GM21423 (cell line): Measurements from ENCODE around the gene MDGA2.
"Not testable (repeated sequence)": the region's sequence is repeated elsewhere in the genome, so short reads cannot be mapped to it uniquely, and the experiment has no call there.

Source experiments
- ATAC-seq: cut with Tn5 transposase; IDR thresholded peaks from one replicate; pipeline ENCODE4 v1.9.1; 2021; ENCODE audit warnings: mild to moderate bottlenecking, moderate library complexity; ENCODE audit not compliant: unreplicated experiment

MDGA2 gene

DNA sequence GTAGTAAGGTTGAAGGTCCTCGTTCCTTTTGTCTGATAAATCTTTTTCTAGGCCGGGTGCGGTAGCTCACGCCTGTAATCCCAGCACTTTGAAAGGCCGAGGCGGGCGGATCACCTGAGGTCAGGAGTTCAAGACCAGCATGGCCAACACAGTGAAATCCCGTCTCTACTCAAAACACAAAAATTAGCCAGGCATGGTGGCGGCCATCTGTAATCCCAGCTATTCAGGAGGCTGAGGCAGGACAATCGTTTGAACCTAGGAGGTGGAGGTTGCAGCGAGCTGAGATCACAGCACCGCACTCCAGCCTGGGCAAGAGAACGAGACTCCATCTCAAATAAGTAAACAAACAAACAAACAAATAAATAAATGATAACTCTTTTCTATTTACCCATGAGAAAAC, 51.3 kb downstream of the MDGA2 start:
- ATAC-seq: not testable (repeated sequence)

DNA sequence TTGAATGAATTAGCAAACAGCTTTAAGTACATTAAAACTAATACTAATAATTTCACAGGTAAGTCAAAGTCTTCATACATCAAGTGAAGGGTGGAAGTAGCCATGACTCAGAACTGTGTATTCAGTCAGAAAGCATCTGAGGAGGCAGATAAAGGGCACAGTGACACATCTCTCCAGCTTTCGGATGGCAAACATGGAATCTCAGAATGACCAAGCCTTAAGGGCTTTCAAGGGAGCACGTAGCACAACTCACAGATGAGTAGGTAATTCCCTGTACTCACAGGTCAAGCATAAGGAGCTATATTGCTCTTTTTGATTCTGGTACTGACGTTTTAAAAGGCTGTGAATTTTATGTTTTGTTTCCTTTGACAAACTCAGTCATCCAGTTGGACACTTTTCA, 56.0 kb downstream of the MDGA2 start:
- ATAC-seq: no peak

- ATAC-seq: no peak
Observed at GRCh38 chr14:47606566-47606965, 68.8 kb downstream of the MDGA2 start.

- no peak for ATAC-seq
Observed at GRCh38 chr14:47596860-47597259, 78.5 kb downstream of the MDGA2 start.

DNA sequence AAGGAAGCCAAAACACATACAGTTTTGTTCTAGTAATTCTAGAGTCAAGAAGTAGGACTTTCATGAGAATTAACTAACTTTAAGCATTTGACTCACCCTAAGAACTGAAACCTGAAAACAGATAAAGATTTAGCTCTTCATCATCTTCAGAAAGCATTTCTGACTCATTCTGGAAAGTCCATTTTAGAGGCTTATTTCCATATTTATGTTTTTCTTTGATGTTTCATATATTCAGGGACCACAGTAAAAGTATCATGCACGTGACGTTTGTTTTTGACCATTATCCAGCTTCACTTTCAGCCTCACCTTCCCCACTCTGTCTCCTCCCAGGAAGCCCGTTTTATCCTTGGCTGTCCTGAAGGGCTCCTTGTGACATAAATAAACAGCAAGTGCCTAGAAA, 79.2 kb downstream of the MDGA2 start:
- ATAC-seq: peak; percentile 84

DNA sequence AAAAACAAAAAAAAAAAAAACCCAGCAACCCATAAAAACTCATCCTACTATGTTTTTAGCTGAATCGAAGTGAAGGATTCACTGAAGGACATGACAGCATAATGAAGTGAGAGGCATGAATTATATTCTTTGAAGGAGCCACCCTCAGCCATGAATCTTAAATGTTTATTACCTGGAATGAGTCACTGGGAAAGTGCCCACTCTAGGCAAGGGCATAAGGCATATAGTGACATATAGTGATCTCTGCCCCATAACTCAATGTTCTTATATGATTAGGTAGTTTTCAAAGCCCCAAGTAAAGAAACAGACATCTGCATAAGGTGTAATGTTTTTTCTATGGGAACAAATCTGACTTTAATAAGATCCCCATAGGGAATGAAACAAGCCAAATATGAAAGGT, 79.9 kb downstream of the MDGA2 start:
- no peak for ATAC-seq

DNA sequence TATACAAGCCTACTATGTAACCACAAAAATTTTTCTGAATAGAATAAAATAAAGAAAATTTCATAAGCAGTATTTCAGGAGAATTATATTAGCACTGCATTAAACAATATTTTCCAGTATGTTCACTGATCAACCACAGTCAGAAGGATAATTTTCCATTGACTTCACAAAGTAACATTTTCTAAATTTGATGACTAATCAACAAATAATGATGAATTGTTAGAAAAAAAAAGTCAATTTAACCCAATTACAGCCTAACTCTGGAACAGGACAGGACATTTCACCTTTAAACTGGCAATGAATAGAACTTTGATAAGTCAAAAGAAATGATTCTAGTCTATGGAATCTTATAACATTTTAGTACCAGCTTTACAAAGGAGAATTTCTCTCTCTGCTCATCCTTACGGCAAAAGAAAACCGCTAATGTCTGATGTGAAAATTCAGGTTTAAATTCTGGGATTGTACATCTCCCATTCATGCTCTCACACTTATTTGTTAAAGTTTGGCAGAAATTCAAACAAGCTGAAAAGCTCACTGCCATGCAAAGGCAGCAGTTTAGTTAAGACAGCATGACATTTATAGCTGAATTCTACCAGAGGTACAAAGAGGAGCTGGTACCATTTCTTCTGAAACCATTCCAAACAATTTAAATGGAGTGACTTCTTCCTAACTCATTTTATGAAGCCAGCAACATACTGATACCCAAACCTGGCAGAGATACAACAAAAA, 84.5 kb downstream of the MDGA2 start:
- no peak for ATAC-seq

GRCh38 chr14:47585447-47585846, 90.0 kb downstream of the MDGA2 start:
- ATAC-seq: no peak

- ATAC-seq: no peak
Observed at GRCh38 chr14:47567273-47567672, 108.1 kb downstream of the MDGA2 start.

GRCh38 chr14:47557894-47558293, 117.5 kb downstream of the MDGA2 start:
- ATAC-seq: no peak

- ATAC-seq: no peak
Observed at GRCh38 chr14:47555333-47555732, 120.1 kb downstream of the MDGA2 start.

DNA sequence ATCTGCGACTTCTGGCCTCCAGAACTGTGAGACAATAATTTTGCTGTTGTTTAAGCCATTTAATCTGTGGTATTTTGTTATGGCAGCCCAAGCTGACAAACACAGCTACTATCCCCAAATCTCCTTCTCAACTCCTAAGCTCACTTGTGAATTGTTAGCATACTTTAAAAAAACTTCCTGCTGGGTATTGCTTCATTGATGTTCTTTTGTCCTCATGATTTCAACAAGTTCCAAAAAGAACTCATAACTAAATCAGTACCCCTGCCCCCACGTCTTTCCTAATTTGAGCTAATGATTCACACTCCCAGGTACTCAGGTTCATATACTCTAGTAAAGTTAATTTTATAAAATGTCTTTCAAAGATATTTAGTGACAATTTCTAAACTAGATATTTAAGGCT, 125.5 kb downstream of the MDGA2 start:
- ATAC-seq: no peak

DNA sequence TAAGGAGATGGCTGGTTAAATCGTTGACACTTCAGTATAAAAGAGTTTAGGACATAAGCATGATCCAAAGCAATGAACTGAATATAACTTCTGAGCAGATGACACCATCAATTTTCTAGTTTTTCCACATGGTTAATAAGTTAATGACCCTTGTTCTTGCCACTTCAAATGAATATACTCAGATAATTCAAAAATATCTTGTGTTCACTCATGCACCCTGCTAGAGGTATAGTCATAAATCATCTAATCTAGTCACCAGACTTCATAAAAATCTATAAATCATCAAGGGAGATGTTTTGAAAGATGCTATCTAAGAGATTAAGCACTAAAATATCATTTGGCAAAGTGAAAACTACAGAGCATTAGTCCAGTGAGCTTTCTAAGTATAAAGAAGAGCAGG, 131.9 kb downstream of the MDGA2 start:
- ATAC-seq: no peak

DNA sequence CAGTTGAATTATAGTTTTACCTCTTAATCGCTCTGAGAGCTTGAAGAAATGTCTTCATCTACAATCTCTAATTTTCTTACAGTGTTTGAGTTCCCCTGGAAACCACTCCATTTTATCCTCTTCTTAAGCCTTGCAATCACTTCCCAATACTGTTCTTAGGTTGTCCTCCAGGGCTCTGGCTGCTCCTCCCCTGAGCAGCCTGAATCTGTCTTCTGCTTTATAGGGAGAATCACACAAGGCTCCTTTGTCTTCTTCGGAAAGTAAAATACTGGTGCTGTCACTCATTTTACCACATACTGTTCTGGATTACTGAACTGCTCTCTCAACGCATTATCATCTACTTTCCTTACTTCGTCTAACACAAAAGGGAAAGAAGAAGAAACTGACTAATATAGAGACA, 133.7 kb downstream of the MDGA2 start:
- ATAC-seq: no peak

- ATAC-seq: no peak
Observed at GRCh38 chr14:47539031-47539461, 136.4 kb downstream of the MDGA2 start.

- no peak for ATAC-seq
Observed at GRCh38 chr14:47536341-47536740, 139.1 kb downstream of the MDGA2 start.

DNA sequence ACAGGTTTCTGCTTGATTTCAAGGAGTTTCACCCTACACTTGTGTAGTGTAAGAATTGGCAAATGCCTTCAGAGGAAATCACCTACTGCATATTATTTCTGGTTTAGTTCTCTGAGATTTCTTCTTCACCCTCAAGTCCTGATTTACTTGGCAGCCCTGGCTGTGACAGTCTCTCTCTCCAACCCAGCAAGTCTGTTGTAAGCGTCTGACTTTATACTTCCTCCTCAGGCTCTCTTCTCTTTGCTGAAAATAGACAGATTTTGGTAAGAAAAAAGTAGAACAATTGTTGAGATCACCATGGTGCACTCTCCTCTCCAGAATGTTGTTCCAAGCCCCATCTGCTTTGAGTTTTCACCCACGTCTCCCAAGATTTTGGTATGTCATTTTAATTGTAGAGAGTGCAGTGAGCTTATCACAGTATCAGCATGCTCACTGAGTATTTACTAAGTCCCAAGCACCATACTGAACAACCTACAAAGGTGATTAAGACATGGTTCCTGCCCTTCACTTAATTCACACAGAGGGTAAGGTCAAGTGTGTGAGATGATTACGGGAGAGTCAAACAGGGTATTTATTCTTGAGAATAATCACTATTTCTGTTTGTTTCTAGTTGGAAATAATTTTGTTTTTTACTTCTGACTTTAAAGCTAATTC, 148.7 kb downstream of the MDGA2 start:
- no peak for ATAC-seq

DNA sequence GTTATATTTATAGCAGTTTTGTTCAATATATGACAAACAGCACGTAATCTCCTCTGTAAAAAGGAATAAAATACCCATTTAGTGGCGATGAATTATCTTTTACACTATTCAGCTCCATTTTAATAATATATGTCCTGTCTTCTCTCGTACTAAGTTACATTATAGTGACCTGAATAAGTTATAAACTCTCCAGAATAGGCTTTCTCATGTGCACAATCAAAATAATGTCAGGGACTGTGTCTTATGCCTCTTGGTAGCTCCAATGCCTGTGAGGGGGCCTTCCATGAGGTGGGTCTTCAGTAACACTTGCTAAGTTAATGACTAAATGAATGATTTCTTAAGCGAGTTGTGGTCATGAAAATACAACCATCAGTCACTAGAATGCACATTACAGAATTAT, 150.9 kb downstream of the MDGA2 start:
- no peak for ATAC-seq

DNA sequence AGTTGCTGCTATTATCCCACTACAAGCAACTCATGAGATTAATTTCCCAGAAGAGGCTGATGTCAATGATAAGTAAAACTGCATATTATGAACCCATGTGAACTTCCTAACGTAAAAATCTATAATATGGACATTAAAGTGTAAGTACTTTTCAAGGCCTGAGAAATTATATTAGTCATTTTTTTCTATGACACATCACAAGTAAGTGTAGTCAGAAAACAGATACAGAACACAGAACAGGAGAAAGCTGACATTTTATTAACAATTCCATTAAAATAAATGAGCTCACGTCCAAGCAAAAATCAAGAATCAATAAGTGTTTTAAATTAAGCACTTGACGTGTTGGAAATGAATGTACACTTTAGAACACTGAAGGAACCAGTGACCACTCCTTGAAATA, 155.0 kb downstream of the MDGA2 start:
- ATAC-seq: no peak

DNA sequence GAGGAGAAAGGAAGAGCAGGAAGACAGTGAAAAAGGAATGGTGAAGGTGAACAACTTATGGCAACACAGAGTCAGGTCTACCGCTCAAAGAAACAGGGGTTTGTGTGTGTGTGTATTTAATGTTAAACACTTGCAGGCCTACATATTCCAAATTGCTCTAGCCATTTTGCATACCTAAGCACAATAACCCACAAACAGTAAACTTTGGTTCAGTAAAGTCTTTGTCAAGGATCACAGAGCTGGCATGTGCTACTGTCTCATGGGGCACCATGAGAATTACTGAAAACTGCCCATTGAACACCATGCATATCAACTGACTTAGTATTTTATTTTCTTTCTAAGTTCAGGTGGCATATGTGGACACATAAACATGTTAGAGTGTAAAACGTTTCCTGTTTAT, 163.6 kb downstream of the MDGA2 start:
- ATAC-seq: no peak

DNA sequence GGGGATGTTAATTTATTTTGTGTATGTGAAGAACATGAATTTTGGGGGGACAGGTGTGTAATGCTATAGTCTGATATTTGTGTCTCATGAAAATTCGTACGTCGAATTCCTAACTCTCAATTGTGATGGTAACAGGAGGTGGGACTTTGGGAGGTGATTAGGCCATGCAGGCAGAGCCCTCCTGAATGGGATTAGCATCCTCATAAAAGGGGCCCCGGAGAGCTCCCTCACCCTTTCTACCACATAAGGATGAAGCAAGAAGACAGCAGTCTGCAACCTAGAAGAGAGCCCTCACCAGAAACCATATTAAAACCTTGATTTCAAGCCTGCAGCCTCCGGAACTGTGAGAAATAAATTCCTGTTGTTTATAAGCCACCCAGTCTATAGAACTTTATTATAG, 165.4 kb downstream of the MDGA2 start:
- ATAC-seq: no peak

DNA sequence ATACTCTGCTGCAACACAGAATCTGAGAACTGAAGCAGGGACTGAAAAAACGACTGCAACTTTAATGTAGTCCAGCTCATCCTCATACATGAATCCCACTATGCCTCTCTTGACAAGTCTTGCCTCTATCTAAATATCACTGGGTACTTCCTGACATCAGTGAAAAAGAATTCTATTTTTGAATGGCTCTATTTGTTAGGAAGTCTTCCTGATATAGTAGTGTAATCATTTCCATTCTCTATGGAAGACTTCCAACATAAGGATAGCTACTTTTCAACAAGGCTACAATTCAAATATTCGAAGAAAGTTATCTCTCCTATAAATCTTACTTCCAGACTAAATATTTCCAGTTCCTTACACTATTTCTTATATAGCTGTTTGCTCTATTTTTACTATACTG, 167.5 kb downstream of the MDGA2 start:
- no peak for ATAC-seq

DNA sequence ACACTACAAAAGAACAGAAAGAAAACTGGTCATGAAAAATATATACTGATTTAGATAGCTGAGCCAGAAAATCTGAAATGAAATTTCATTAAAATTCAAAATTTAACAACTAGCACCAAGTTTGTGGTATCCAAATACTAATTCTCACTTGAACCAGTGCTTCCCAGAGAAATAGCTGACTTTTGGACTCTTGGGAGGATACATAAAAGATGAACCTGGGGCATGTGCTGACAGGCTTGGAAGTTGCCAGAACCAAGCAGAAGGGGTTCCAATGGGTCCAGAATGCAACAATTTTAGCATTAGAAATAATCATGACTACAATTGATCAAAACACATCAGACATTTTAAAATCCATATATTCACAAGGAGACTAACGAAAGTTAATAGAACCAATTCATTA, 175.0 kb downstream of the MDGA2 start:
- ATAC-seq: no peak
